ENCODE measurements around the gene CARMIL1.
A peak's percentile ranks its signal among the peaks of the same experiment; 100 is the strongest.
"Not testable (repeated sequence)": the region's sequence is repeated elsewhere in the genome, so short reads cannot be mapped to it uniquely, and the experiment has no call there.

The CARMIL1 gene

DNA sequence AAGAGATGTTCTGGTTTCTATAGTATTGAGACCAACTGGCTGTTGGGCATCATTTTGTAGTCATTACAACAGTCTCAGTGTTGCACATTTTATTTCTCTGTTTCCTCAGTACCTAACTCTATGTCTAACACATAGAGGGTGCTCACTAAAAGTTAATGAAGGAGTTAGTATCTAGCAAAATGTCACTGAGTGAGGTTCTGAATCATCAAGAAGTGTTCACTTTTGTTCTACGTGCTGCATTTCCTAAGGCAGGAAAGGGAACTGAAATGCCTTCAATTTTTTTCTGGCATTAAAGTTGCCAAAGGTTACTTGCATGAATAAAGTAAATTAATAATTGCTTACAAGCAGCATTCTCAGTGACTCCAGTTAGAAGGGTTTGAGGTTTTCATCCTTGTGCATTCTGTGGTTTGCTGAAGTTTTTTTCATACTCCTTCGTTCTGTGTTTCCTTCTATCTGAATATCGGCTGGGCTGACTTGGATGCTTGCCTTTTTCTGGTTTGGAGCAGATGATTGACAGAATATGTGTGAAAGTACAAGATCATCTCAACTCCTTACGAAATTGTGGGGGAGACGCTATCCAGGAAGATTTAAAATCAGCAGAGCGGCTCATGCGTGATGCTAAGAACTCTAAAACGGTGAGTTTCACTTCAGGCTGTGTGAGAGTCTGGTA, 258.3 kb downstream of the CARMIL1 start:
- no peak for DNase-seq

GRCh38 chr6:25541228-25541627, 262.1 kb downstream of the CARMIL1 start:
- DNase-seq = no peak

GRCh38 chr6:25542984-25543910, 264.1 kb downstream of the CARMIL1 start:
- no peak for DNase-seq

GRCh38 chr6:25544833-25545232, 265.7 kb downstream of the CARMIL1 start:
- DNase-seq = no peak

DNA sequence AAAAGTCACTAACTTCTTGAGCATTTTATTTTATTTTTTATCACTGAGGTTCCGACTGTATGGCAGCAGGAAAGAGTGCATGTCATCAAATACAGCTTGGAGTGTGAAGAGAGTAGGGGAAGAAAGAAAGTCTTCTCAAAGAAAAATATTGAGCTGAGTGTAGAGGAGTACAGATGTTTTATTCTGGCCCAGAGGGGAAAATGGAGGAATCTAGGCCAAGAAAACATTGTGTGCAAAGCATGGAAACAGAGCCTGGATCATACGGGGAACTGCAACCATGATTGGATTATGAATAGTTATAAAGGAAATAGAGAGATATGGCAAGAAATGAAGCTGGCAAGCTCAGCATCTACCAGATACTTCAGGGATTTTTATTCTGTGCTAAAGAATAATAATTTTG, 268.6 kb downstream of the CARMIL1 start:
- DNase-seq = no peak

DNA sequence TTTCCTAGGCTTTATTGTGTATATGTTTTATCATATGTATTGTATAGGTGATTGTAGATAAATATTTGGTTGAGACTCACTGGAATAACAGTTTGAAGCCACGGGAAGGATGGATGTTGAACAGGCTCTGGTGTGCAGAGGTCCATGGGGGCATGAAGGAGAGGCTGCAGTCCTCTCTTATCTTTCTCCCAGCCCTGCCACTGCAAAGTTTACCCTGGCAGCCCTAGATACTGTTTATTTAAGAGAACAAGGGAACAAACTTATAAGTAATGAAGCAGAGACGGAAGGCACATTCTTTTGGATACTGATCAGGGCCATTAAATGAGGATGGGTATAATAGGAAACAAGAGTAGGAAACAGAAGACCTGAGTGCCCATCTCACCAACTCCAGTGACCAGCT, 269.3 kb downstream of the CARMIL1 start:
- DNase-seq = no peak

GRCh38 chr6:25550631-25551030, 271.5 kb downstream of the CARMIL1 start:
- DNase-seq = no peak

DNA sequence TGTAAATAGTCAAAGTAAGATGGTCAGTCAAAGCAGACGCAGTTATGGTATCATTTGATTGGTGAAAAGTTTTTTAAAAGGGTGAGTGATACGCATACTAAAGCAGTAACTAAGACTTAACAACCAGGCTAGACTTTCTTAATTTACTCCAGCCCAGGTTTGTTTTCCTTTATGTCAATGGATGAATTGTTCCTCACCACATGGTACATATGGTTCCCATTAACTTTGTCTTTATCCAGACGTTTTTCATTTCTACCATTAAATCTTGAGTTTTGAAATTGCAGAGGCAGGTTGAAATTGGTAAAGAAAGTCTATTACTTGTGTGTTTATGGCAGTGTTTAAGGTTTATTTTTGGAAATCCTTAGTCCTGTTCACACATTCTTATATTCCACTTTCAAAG, 274.3 kb downstream of the CARMIL1 start:
- no peak for DNase-seq

GRCh38 chr6:25555188-25555587, 276.0 kb downstream of the CARMIL1 start:
- DNase-seq = no peak

GRCh38 chr6:25556516-25556915, 277.3 kb downstream of the CARMIL1 start:
- DNase-seq = peak; percentile 81

DNA sequence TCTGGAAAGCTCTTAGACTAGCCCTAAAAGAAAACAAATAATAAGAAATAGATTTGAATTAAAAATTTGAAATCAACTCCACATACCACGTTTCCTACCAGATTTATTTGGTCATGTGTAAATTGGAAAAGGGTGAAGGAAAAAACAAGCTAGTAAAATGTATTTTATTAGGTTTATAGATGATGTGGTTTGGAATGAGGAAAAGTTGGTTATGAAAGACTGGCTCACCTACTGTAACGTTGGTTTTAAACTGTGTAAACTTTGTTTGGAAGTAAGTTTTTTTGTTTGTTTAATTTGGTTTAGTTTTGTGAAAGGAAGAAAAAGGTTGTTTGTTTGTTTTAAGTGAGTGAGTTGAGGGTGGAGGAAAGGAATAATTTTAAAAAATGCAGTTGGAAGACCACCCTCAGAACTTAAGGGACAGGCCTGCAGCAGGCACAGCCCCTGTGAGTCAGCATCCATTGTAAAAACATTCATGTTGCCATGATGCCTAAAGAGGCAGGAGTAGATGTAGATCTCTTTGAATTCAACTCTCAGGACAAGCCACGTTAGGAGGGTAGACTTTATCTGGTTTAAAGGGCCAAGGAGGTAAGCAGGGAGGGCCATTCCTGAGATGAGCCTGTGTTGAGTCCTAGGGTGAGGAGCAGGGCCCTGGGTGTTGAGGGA, 279.1 kb downstream of the CARMIL1 start:
- DNase-seq = no peak

DNA sequence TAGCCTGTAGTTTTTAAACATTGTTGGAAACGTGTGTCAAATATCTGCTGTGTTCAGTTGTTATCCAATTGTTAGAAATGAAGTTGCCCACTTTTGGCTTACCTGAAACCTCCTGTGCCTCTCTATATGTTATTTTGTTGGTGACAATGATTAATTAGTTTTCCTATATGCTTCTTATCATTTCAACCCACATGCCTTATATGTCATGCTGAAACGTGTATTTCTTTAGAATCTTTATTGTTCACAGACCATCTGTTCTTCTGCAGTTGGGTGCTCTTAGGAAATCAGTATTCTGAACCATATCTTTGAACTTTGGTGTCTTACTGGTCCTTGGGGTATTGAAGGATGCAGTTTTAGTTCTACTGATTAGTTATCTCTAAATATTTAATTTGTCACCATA, 281.7 kb downstream of the CARMIL1 start:
- DNase-seq = no peak

DNA sequence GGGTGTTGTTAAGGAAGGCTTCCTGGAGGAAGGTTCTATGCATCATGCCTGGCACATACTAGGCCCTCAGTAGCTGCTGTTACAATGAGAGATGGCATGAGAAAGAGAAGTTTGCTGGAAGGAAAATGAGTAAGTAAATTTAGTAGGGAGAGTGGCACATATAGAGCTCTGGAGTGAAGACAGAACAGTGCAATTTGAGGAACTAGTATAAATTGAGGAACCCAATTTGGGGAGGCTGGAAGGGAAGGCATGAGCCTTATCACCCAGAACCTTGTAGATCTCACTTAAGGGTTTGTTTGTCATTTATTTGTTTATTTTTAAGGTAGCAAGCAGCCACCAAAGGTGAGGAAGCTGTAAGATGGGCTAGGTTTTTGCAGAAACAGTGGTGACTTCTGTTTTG, 285.8 kb downstream of the CARMIL1 start:
- DNase-seq = no peak

DNA sequence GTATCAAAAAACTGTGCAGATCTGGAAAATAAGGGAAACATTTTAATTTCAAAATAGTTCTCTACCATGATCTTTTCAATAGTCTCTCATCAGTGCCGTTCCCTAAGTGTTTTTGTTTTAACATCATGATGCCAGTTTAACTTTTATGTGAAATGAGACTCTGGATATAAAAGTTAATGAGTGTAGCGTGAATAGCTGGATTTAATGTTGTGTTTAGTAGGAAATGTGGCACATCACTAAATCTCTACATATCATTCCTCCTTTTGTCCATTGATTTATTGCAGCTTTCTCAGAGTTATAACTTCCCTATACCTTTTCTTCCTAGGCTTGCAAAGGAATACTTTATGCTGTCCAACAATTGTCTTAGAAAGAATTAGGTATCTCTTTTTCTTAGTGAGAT, 291.4 kb downstream of the CARMIL1 start:
- DNase-seq = no peak

DNA sequence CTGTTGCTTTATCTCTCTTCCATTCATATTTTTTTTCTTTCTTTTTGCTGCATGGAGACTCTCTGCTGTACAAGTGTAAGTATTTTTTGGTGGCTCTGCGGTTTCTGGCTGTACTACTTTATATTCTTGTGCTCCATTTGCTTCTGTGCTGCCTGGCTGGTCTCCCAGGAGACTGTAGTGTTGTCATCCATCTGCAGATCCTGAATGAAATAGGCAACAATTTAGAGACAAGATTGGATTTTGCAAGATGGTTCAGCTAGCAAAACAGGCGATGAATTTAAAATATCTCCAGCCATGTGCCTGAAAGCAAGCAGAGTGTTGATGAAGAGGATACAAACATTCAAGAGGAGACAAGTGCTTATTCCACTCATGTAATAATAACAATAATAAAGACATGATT, 297.7 kb downstream of the CARMIL1 start:
- DNase-seq = no peak

DNA sequence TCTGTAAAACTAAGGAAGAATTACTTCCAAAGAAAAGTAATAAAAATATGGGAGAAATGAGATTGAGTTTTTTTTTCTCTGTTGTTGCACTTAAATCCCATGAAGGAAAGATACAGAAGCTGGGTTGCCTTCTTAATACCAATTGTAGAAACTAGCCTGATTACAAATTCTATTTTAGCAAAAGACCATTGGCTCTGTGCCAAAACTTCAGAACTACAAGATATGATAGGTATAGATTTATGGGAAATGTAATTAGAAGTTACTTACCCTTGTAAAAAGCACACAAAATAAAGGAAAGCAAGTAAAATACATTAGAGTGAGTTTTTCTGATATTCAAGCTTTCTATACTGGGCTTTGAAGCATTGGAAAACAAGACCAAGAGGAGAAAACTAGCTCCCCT, 299.4 kb downstream of the CARMIL1 start:
- DNase-seq = no peak

GRCh38 chr6:25579391-25579883, 300.3 kb downstream of the CARMIL1 start:
- DNase-seq = no peak

- no peak for DNase-seq
Measured at GRCh38 chr6:25579902-25580495, 300.8 kb downstream of the CARMIL1 start.

- DNase-seq = no peak
Measured at GRCh38 chr6:25582101-25582500, 302.9 kb downstream of the CARMIL1 start.

DNA sequence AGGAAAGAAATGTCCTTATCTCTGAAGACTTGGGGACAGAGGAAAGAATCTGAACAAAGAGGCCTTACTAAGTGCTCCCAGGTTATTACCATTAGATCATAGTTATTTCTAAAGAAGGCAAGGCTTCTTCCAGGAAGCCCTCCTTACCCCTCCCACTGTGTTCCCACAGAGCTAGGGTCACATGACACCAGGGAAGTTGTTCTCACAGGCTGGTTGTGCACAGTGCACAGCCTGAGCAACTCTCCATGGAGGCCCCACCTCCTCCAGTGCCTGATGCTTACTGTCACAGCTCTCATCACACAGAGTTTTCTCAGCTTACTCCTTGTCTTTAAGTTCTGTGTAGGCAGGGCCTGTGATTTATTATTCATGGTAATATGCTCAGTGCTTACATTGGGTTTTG, 303.9 kb downstream of the CARMIL1 start:
- no peak for DNase-seq

- DNase-seq = no peak
Measured at GRCh38 chr6:25583906-25584305, 304.7 kb downstream of the CARMIL1 start.

- no peak for DNase-seq
Measured at GRCh38 chr6:25585225-25585624, 306.1 kb downstream of the CARMIL1 start.

DNA sequence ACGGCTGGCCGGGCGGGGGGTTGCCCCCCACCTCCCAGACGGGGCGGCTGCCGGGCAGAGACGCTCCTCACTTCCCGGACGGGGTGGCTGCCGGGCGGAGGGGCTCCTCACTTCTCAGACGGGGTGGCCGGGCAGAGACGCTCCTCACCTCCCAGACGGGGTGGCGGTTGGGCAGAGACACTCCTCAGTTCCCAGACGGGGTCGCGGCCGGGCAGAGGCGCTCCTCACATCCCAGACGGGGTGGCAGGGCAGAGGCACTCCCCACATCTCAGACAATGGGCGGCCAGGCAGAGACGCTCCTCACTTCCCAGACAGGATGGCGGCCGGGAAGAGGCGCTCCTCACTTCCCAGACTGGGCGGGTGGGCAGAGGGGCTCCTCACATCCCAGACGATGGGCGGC, 306.9 kb downstream of the CARMIL1 start:
- DNase-seq = not testable (repeated sequence)

All from activated CD4-positive, alpha-beta T cell treated with anti-CD3 and anti-CD28 coated beads, Interleukin-2, amount 50 U/mL, for 1 hour (primary cell).